ENCODE measurements around the gene EFR3B.
"Not testable (repeated sequence)": the region's sequence is repeated elsewhere in the genome, so short reads cannot be mapped to it uniquely, and the experiment has no call there.

Gene EFR3B

DNA sequence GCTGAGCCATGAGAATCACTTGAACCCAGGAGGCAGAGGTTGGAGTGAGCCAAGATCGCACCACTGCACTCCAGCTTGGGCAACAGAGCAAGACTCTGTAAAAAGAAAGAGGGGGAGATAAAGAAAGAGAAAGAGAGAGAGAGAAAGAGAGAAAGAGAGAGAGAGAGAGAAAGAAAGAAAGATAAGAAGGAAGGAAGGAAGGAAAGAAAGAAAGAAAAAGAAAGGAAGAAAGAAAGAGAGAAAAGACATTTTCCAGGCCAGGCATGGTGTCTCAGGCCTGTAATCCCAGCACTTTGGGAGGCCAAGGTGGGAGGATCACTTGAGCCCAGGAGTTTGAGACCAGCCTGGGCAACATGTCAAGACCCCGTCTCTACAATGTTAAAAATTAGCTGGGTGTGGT, 30.5 kb upstream of the EFR3B start:
- POLR2A ChIA-PET; H3K9me3 ChIP-seq (ENCODE audit: control insufficient read depth, insufficient read depth, low read depth, low read length); H3K4me3 ChIP-seq (ENCODE audit: low read depth, low read length); H3K27ac ChIP-seq (ENCODE audit: extremely low read depth, low read depth, low read length); H3K4me1 ChIP-seq (ENCODE audit: control insufficient read depth, insufficient read depth, low read length); H3K36me3 ChIP-seq (ENCODE audit: control insufficient read depth in 2 of 2, insufficient read depth in 1 of 2, low read length in 2 of 2): not testable (repeated sequence)
- peak; percentile 74 for TF ChIP-seq ZNF366 (tag by site-specific recombination; conservative IDR thresholded peaks at IDR 0.05)
- CTCF ChIA-PET, result interaction anchor here (2.5 kb wide), 1 partner anchor 36 kb away, joined by 15 read pairs; no protein-coding TSS in a partner anchor

DNA sequence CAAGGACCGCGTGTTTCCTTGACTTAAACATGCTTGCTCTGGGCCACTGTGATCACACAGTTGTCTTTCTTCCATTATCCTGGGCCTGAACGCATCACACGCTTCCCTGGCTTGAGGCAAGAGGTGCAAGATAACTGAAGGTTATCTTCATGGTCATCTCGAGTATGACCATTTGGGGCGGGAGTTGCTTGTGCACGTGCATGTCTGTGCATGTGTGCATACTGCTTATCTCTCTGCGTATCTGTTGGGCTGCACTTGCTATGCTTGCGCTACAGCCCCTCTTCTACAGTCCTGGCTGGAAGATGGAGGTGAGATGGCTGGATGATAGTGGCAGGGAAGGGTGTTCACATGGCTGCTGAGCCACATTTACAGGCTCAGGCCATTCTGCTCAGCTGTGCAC, 27.2 kb upstream of the EFR3B start:
- Histone ChIP-seq H3K4me1 (ENCODE audit: control insufficient read depth, insufficient read depth, low read length) (peaks cover 7% of the 10 kb centered on the region; the same call in 1 of the 2 replicates), H3K36me3 (ENCODE audit: control insufficient read depth in 2 of 2, insufficient read depth in 1 of 2, low read length in 2 of 2) (no peaks in the 10 kb centered on the region), H3K9me3 (ENCODE audit: control insufficient read depth, insufficient read depth, low read depth, low read length) (no peaks in the 10 kb centered on the region), H3K27ac (ENCODE audit: extremely low read depth, low read depth, low read length) (no peak overlapping the region), H3K4me3 (ENCODE audit: low read depth, low read length) (no peak overlapping the region)
- CTCF ChIA-PET, result interaction anchor here (1.3 kb wide), 1 partner anchor 39 kb away, joined by 6 read pairs; no protein-coding TSS in a partner anchor
- POLR2A ChIA-PET, result no interaction called here
- TF ChIP-seq, protein P1, sequence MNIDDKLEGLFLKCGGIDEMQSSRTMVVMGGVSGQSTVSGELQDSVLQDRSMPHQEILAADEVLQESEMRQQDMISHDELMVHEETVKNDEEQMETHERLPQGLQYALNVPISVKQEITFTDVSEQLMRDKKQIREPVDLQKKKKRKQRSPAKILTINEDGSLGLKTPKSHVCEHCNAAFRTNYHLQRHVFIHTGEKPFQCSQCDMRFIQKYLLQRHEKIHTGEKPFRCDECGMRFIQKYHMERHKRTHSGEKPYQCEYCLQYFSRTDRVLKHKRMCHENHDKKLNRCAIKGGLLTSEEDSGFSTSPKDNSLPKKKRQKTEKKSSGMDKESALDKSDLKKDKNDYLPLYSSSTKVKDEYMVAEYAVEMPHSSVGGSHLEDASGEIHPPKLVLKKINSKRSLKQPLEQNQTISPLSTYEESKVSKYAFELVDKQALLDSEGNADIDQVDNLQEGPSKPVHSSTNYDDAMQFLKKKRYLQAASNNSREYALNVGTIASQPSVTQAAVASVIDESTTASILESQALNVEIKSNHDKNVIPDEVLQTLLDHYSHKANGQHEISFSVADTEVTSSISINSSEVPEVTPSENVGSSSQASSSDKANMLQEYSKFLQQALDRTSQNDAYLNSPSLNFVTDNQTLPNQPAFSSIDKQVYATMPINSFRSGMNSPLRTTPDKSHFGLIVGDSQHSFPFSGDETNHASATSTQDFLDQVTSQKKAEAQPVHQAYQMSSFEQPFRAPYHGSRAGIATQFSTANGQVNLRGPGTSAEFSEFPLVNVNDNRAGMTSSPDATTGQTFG (tag by site-specific recombination; IDR thresholded peaks at IDR 0.05; ENCODE audit: borderline replicate concordance), result no peak
- TF ChIP-seq BCL11A (tag by site-specific recombination; IDR thresholded peaks at IDR 0.05; ENCODE audit: low read depth) (no peak), ZNF629 (tag by site-specific recombination; IDR thresholded peaks at IDR 0.05) (no peak), ZNF701 (tag by site-specific recombination; IDR thresholded peaks at IDR 0.05) (no peak)
- TF ChIP-seq, protein P2, sequence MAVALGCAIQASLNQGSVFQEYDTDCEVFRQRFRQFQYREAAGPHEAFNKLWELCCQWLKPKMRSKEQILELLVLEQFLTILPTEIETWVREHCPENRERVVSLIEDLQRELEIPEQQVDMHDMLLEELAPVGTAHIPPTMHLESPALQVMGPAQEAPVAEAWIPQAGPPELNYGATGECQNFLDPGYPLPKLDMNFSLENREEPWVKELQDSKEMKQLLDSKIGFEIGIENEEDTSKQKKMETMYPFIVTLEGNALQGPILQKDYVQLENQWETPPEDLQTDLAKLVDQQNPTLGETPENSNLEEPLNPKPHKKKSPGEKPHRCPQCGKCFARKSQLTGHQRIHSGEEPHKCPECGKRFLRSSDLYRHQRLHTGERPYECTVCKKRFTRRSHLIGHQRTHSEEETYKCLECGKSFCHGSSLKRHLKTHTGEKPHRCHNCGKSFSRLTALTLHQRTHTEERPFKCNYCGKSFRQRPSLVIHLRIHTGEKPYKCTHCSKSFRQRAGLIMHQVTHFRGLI (tag by site-specific recombination; IDR thresholded peaks at IDR 0.05), result no peak

DNA sequence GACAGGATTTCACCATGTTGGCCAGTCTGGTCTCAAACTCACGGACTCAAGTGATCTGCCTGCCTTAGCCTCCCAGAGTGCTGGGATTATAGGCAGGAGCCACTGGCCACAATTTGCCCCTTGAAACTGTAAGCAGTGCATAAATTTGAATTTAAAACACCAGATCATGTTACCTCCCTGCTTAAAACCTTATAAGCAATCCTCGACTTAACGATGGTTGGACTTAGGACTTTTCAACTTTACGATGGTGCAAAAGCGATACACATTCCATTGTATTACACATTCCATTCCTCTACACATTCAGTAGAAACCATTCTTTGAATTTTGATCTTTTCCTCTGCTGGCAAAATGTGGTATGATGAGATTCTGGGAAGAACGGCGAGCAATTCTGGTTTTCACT, 23.2 kb upstream of the EFR3B start:
- TF ChIP-seq, protein P3, sequence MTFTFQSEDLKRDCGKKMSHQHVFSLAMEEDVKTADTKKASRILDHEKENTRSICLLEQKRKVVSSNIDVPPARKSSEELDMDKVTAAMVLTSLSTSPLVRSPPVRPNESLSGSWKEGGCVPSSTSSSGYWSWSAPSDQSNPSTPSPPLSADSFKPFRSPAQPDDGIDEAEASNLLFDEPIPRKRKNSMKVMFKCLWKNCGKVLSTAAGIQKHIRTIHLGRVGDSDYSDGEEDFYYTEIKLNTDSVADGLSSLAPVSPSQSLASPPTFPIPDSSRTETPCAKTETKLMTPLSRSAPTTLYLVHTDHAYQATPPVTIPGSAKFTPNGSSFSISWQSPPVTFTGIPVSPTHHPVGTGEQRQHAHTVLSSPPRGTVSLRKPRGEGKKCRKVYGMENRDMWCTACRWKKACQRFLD (tag by site-specific recombination; IDR thresholded peaks at IDR 0.05), result no peak
- TF ChIP-seq SCRT1 (tag by site-specific recombination; IDR thresholded peaks at IDR 0.05; ENCODE audit: borderline replicate concordance) (no peak), OSR2 (tag by site-specific recombination; IDR thresholded peaks at IDR 0.05) (0 out of 2 replicates have a peak, but pooled peaks have one; percentile 12), ZNF146 (tag by site-specific recombination; IDR thresholded peaks at IDR 0.05) (no peak)
- TF ChIP-seq, protein P4, sequence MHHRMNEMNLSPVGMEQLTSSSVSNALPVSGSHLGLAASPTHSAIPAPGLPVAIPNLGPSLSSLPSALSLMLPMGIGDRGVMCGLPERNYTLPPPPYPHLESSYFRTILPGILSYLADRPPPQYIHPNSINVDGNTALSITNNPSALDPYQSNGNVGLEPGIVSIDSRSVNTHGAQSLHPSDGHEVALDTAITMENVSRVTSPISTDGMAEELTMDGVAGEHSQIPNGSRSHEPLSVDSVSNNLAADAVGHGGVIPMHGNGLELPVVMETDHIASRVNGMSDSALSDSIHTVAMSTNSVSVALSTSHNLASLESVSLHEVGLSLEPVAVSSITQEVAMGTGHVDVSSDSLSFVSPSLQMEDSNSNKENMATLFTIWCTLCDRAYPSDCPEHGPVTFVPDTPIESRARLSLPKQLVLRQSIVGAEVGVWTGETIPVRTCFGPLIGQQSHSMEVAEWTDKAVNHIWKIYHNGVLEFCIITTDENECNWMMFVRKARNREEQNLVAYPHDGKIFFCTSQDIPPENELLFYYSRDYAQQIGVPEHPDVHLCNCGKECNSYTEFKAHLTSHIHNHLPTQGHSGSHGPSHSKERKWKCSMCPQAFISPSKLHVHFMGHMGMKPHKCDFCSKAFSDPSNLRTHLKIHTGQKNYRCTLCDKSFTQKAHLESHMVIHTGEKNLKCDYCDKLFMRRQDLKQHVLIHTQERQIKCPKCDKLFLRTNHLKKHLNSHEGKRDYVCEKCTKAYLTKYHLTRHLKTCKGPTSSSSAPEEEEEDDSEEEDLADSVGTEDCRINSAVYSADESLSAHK (tag by site-specific recombination; IDR thresholded peaks at IDR 0.05), result 0 out of 2 replicates have a peak, but pooled peaks have one; percentile 25
- CTCF ChIA-PET, result no interaction called here
- POLR2A ChIA-PET, result no interaction called here

More for the DNA sequence above, 23.2 kb upstream of the EFR3B start:
- Histone ChIP-seq H3K4me3 (ENCODE audit: low read depth, low read length) (no peak overlapping the region), H3K4me1 (ENCODE audit: control insufficient read depth, insufficient read depth, low read length) (no peaks in the 10 kb centered on the region), H3K9me3 (ENCODE audit: control insufficient read depth, insufficient read depth, low read depth, low read length) (no peaks in the 10 kb centered on the region), H3K27ac (ENCODE audit: extremely low read depth, low read depth, low read length) (no peak overlapping the region), H3K36me3 (ENCODE audit: control insufficient read depth in 2 of 2, insufficient read depth in 1 of 2, low read length in 2 of 2) (no peaks in the 10 kb centered on the region)
